ENCODE results near the gene TMEM221.

Gene TMEM221

GRCh38 chr19:17405250-17406045 is 43.0 kb downstream of the TMEM221 start, which contains the start of gene BST2:
BST2 (minus strand) TSS chr19:17405630; CDS start chr19:17405575, 55 bp downstream.
- DNase-seq (ENCODE audit: low spot score), result peak; percentile 71

- no peak for DNase-seq (ENCODE audit: low spot score)
These were observed 43.7 kb downstream of the TMEM221 start for GRCh38 chr19:17404621-17405249.

GRCh38 chr19:17404015-17404414 is 44.5 kb downstream of the TMEM221 start:
- DNase-seq (ENCODE audit: low spot score), result no peak

- peak; percentile 55 for DNase-seq (ENCODE audit: low spot score)
These were observed 45.2 kb downstream of the TMEM221 start for GRCh38 chr19:17402982-17403855.

- no peak for DNase-seq (ENCODE audit: low spot score)
These were observed 46.8 kb downstream of the TMEM221 start for GRCh38 chr19:17401628-17402027.

- DNase-seq (ENCODE audit: low spot score), result no peak
These were observed 49.5 kb downstream of the TMEM221 start for GRCh38 chr19:17398902-17399527.

GRCh38 chr19:17394891-17395415 is 53.5 kb downstream of the TMEM221 start:
- peak; percentile 68 for DNase-seq (ENCODE audit: low spot score)

GRCh38 chr19:17393914-17394313 is 54.6 kb downstream of the TMEM221 start, which contains the start of gene CCDC194:
CCDC194 (minus strand) TSS chr19:17394196; CDS start chr19:17394158, 38 bp downstream.
- DNase-seq (ENCODE audit: low spot score), result no peak

- no peak for DNase-seq (ENCODE audit: low spot score)
These were observed 55.5 kb downstream of the TMEM221 start for GRCh38 chr19:17393002-17393401.

- DNase-seq (ENCODE audit: low spot score), result no peak
These were observed 56.9 kb downstream of the TMEM221 start for GRCh38 chr19:17391371-17392151.

GRCh38 chr19:17390665-17391370 is 57.6 kb downstream of the TMEM221 start:
- DNase-seq (ENCODE audit: low spot score), result peak; percentile 70

GRCh38 chr19:17389957-17390664 is 58.4 kb downstream of the TMEM221 start:
- DNase-seq (ENCODE audit: low spot score), result no peak

GRCh38 chr19:17389288-17389687 is 59.2 kb downstream of the TMEM221 start:
- DNase-seq (ENCODE audit: low spot score), result no peak

GRCh38 chr19:17385878-17386611 is 62.4 kb downstream of the TMEM221 start:
- DNase-seq (ENCODE audit: low spot score), result peak; percentile 65
